ENCODE measurements around the gene LNP1.

- TF ChIP-seq CTCF (IDR thresholded peaks at IDR 0.05; ENCODE audit: poor library complexity) (no peak), EZH2 (IDR thresholded peaks at IDR 0.05; ENCODE audit: borderline replicate concordance) (no peak), EZH2phosphoT487 (IDR thresholded peaks at IDR 0.05; ENCODE audit: low read depth, severe bottlenecking, unreplicated experiment) (no peak)
Measured at GRCh38 chr3:100429187-100429716, 27.9 kb downstream of the LNP1 start.

All from hepatocyte (in vitro differentiated cells).